Activated CD4-positive, alpha-beta T cell treated with anti-CD3 and anti-CD28 coated beads, Interleukin-2, amount 10 ng/mL, durations not matched to agents 7 days and 5 days (primary cell): ENCODE data around the gene PCDH9. TPM values are rescaled to one million over a fixed set of nuclear protein-coding genes. Genes with fewer than 3 reads are reported as not detected.

Experiments
- CTCF ChIA-PET: fragments of 350-600 bp; sonication (Branson Sonifier 250); formaldehyde crosslinking; loops from one replicate; lab custom pipeline; 2021; ENCODE audit warnings: antibody characterized with exemption; lab: Charles Lee
- POLR2A ChIA-PET: fragments of 350-600 bp; sonication (Branson Sonifier 250); formaldehyde crosslinking; loops from one replicate; lab custom pipeline; 2021; ENCODE audit warnings: antibody characterized with exemption; lab: Charles Lee
- DNase-seq: peaks from one replicate; pipeline ENCODE4 v3.0.0-alpha.2; 2020
- H3K27ac Mint-ChIP-seq: one replicate; pipeline ENCODE4 v1.8.0; 2021; ENCODE audit warnings: mild to moderate bottlenecking, moderate library complexity, mixed read lengths
- H3K27me3 Mint-ChIP-seq: one replicate; pipeline ENCODE4 v1.8.0; 2021; ENCODE audit warnings: mixed read lengths
- H3K36me3 Mint-ChIP-seq: one replicate; pipeline ENCODE4 v1.8.0; 2021; ENCODE audit warnings: low read depth, mixed read lengths
- H3K4me1 Mint-ChIP-seq: one replicate; pipeline ENCODE4 v1.8.0; 2021; ENCODE audit warnings: mixed read lengths
- H3K4me3 Mint-ChIP-seq: one replicate; pipeline ENCODE4 v1.8.0; 2021; ENCODE audit warnings: mild to moderate bottlenecking, moderate library complexity, mixed read lengths
- H3K9me3 Mint-ChIP-seq: one replicate; pipeline ENCODE4 v1.8.0; 2021; ENCODE audit warnings: mixed read lengths
- total RNA-seq, 2 experiments: library from RNA; stranded (reverse); gene quantifications; one replicate each; pipeline ENCODE4 v1.2.3, GENCODE V29; 2021

PCDH9 gene
- total RNA-seq, 2 experiments from 2014 or later = 0.25 to 0.30 TPM

GRCh38 chr13:67076378-67076777 lies 153.8 kb downstream of the PCDH9 start:
- H3K27ac Mint-ChIP-seq = no peak overlapping the region
- H3K36me3 Mint-ChIP-seq = no peaks in the 10 kb centered on the region
- ChIA-PET CTCF (no interaction called here), POLR2A (no interaction called here)
- H3K9me3 Mint-ChIP-seq = no peaks in the 10 kb centered on the region
- DNase-seq = no peak
- no peaks in the 10 kb centered on the region for H3K4me1 Mint-ChIP-seq
- no peak overlapping the region for H3K4me3 Mint-ChIP-seq
- H3K27me3 Mint-ChIP-seq = no peaks in the 10 kb centered on the region

- Mint-ChIP-seq H3K27ac (no peak overlapping the region), H3K9me3 (no peaks in the 10 kb centered on the region), H3K27me3 (no peaks in the 10 kb centered on the region), H3K4me1 (no peaks in the 10 kb centered on the region), H3K4me3 (no peak overlapping the region), H3K36me3 (no peaks in the 10 kb centered on the region)
- CTCF ChIA-PET = no interaction called here
- POLR2A ChIA-PET = no interaction called here
- DNase-seq = no peak
Measured at GRCh38 chr13:67075239-67075638, 154.9 kb downstream of the PCDH9 start.

- Mint-ChIP-seq H3K36me3 (no peaks in the 10 kb centered on the region), H3K27ac (no peak overlapping the region), H3K4me1 (no peaks in the 10 kb centered on the region), H3K9me3 (no peaks in the 10 kb centered on the region), H3K27me3 (no peaks in the 10 kb centered on the region), H3K4me3 (no peak overlapping the region)
- ChIA-PET CTCF (no interaction called here), POLR2A (no interaction called here)
- no peak for DNase-seq
Measured at GRCh38 chr13:67071918-67072598, 158.1 kb downstream of the PCDH9 start.

GRCh38 chr13:67070306-67070705 lies 159.8 kb downstream of the PCDH9 start:
- no peaks in the 10 kb centered on the region for H3K27me3 Mint-ChIP-seq
- DNase-seq = no peak
- CTCF ChIA-PET = no interaction called here
- H3K9me3 Mint-ChIP-seq = no peaks in the 10 kb centered on the region
- H3K4me3 Mint-ChIP-seq = no peak overlapping the region
- POLR2A ChIA-PET = no interaction called here
- no peaks in the 10 kb centered on the region for H3K4me1 Mint-ChIP-seq
- no peaks in the 10 kb centered on the region for H3K36me3 Mint-ChIP-seq
- H3K27ac Mint-ChIP-seq = no peak overlapping the region

- Mint-ChIP-seq H3K27ac (no peak overlapping the region), H3K36me3 (no peaks in the 10 kb centered on the region), H3K9me3 (no peaks in the 10 kb centered on the region), H3K4me3 (no peak overlapping the region), H3K4me1 (no peaks in the 10 kb centered on the region), H3K27me3 (no peaks in the 10 kb centered on the region)
- DNase-seq = no peak
- ChIA-PET CTCF (no interaction called here), POLR2A (no interaction called here)
Measured at GRCh38 chr13:67069117-67069767, 160.9 kb downstream of the PCDH9 start.

- Mint-ChIP-seq H3K27me3 (no peaks in the 10 kb centered on the region), H3K27ac (no peak overlapping the region), H3K4me1 (no peaks in the 10 kb centered on the region), H3K9me3 (no peaks in the 10 kb centered on the region), H3K4me3 (no peak overlapping the region), H3K36me3 (no peaks in the 10 kb centered on the region)
- ChIA-PET POLR2A (no interaction called here), CTCF (no interaction called here)
- no peak for DNase-seq
Measured at GRCh38 chr13:67064920-67065319, 165.2 kb downstream of the PCDH9 start.

- CTCF ChIA-PET = no interaction called here
Measured at GRCh38 chr13:67063036-67063435, 167.1 kb downstream of the PCDH9 start.

GRCh38 chr13:67062160-67062559 lies 168.0 kb downstream of the PCDH9 start:
- DNase-seq = no peak

More at GRCh38 chr13:67063036-67063435, 167.1 kb downstream of the PCDH9 start:
- H3K27me3 Mint-ChIP-seq = no peaks in the 10 kb centered on the region
- no peak overlapping the region for H3K27ac Mint-ChIP-seq
- POLR2A ChIA-PET = no interaction called here
- no peaks in the 10 kb centered on the region for H3K9me3 Mint-ChIP-seq
- no peak overlapping the region for H3K4me3 Mint-ChIP-seq
- no peaks in the 10 kb centered on the region for H3K36me3 Mint-ChIP-seq
- no peaks in the 10 kb centered on the region for H3K4me1 Mint-ChIP-seq
- DNase-seq = no peak

GRCh38 chr13:67061750-67062149 lies 168.4 kb downstream of the PCDH9 start:
- no peak for DNase-seq
- Mint-ChIP-seq H3K36me3 (no peaks in the 10 kb centered on the region), H3K9me3 (no peaks in the 10 kb centered on the region), H3K4me3 (no peak overlapping the region), H3K27me3 (no peaks in the 10 kb centered on the region), H3K27ac (no peak overlapping the region), H3K4me1 (no peaks in the 10 kb centered on the region)
- POLR2A ChIA-PET = no interaction called here
- CTCF ChIA-PET = no interaction called here

More at GRCh38 chr13:67062160-67062559, 168.0 kb downstream of the PCDH9 start:
- CTCF ChIA-PET = no interaction called here
- H3K4me1 Mint-ChIP-seq = no peaks in the 10 kb centered on the region
- POLR2A ChIA-PET = no interaction called here
- H3K36me3 Mint-ChIP-seq = no peaks in the 10 kb centered on the region
- no peaks in the 10 kb centered on the region for H3K27me3 Mint-ChIP-seq
- no peak overlapping the region for H3K27ac Mint-ChIP-seq
- no peaks in the 10 kb centered on the region for H3K9me3 Mint-ChIP-seq
- H3K4me3 Mint-ChIP-seq = no peak overlapping the region

- H3K27ac Mint-ChIP-seq = no peak overlapping the region
- H3K4me1 Mint-ChIP-seq = peaks cover 6% of the 10 kb centered on the region
- H3K9me3 Mint-ChIP-seq = no peaks in the 10 kb centered on the region
- POLR2A ChIA-PET = no interaction called here
- no peak for DNase-seq
- H3K4me3 Mint-ChIP-seq = no peak overlapping the region
- no peaks in the 10 kb centered on the region for H3K27me3 Mint-ChIP-seq
- CTCF ChIA-PET = no interaction called here
- H3K36me3 Mint-ChIP-seq = no peaks in the 10 kb centered on the region
Measured at GRCh38 chr13:67052550-67053490, 177.3 kb downstream of the PCDH9 start.

- Mint-ChIP-seq H3K27ac (no peak overlapping the region), H3K27me3 (no peaks in the 10 kb centered on the region), H3K4me1 (peaks cover 6% of the 10 kb centered on the region), H3K9me3 (no peaks in the 10 kb centered on the region), H3K4me3 (no peak overlapping the region), H3K36me3 (no peaks in the 10 kb centered on the region)
- POLR2A ChIA-PET = no interaction called here
- no peak for DNase-seq
- CTCF ChIA-PET = no interaction called here
Measured at GRCh38 chr13:67049744-67050143, 180.4 kb downstream of the PCDH9 start.

- peaks cover 6% of the 10 kb centered on the region for H3K4me1 Mint-ChIP-seq
- DNase-seq = no peak
- POLR2A ChIA-PET = no interaction called here
- H3K9me3 Mint-ChIP-seq = no peaks in the 10 kb centered on the region
- H3K36me3 Mint-ChIP-seq = no peaks in the 10 kb centered on the region
- H3K4me3 Mint-ChIP-seq = no peak overlapping the region
- CTCF ChIA-PET = no interaction called here
- no peak overlapping the region for H3K27ac Mint-ChIP-seq
- no peaks in the 10 kb centered on the region for H3K27me3 Mint-ChIP-seq
Measured at GRCh38 chr13:67048821-67049150, 181.3 kb downstream of the PCDH9 start.
